Mononuclear cell (primary cell): ENCODE measurements around the gene NINL. TPM values are rescaled to one million over a fixed set of nuclear protein-coding genes. Genes with fewer than 3 reads are reported as not detected.

Source experiments
- H3K27me3 ChIP-seq: 2 replicates; pipeline ENCODE4 v1.6.0; 2011; ENCODE audit warnings: low read length, control low read depth; ENCODE audit not compliant: insufficient read depth
- H3K4me1 ChIP-seq: 2 replicates; pipeline ENCODE4 v1.5.1; 2011; ENCODE audit warnings: mild to moderate bottlenecking, low read length, control low read depth; ENCODE audit not compliant: insufficient read depth
- H3K4me3 ChIP-seq: 2 replicates; pipeline ENCODE4 v1.5.1; 2011; ENCODE audit warnings: mild to moderate bottlenecking, low read length, moderate library complexity
- H3K9me3 ChIP-seq: 2 replicates; pipeline ENCODE4 v1.5.1; 2011; ENCODE audit warnings: low read depth, mild to moderate bottlenecking, control low read depth, low read length
- total RNA-seq: library from RNA; depleted of rRNA; stranded (reverse); fragments of >200 nt; gene quantifications from one replicate; pipeline ENCODE4 v1.2.3, GENCODE V29; 2012

Gene NINL
- total RNA-seq, 1 donor: 0.73 TPM

DNA sequence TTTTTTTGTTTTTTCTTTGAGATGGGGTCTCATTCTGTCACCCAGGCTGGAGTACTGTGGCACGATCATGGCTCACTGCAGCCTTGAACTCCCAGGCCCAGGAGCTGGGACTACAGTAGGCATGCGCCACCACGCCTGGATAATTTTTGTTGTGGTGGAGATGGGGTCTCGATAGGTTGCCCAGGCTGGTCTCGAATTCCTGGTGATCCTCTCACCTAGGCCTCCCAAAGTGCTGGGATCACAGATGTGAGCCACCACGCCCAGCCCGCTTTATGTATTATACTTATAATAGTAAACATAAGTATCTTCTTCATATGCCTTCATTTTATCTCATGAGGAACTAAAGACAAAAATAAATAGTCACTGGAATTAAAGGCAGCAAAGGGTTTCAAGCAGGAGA is 114.3 kb downstream of the NINL start:
- Histone ChIP-seq H3K4me3 (no peak overlapping the region), H3K4me1 (no peaks in the 10 kb centered on the region), H3K27me3 (no peaks in the 10 kb centered on the region), H3K9me3 (no peaks in the 10 kb centered on the region)

GRCh38 chr20:25470045-25470444 is 115.3 kb downstream of the NINL start:
- no peaks in the 10 kb centered on the region for H3K9me3 ChIP-seq
- H3K4me3 ChIP-seq: no peak overlapping the region

GRCh38 chr20:25469558-25469957 is 115.8 kb downstream of the NINL start:
- Histone ChIP-seq H3K27me3 (no peaks in the 10 kb centered on the region), H3K4me1 (no peaks in the 10 kb centered on the region), H3K9me3 (no peaks in the 10 kb centered on the region), H3K4me3 (no peak overlapping the region)

More at GRCh38 chr20:25470045-25470444, 115.3 kb downstream of the NINL start:
- no peaks in the 10 kb centered on the region for H3K27me3 ChIP-seq
- H3K4me1 ChIP-seq: no peaks in the 10 kb centered on the region

DNA sequence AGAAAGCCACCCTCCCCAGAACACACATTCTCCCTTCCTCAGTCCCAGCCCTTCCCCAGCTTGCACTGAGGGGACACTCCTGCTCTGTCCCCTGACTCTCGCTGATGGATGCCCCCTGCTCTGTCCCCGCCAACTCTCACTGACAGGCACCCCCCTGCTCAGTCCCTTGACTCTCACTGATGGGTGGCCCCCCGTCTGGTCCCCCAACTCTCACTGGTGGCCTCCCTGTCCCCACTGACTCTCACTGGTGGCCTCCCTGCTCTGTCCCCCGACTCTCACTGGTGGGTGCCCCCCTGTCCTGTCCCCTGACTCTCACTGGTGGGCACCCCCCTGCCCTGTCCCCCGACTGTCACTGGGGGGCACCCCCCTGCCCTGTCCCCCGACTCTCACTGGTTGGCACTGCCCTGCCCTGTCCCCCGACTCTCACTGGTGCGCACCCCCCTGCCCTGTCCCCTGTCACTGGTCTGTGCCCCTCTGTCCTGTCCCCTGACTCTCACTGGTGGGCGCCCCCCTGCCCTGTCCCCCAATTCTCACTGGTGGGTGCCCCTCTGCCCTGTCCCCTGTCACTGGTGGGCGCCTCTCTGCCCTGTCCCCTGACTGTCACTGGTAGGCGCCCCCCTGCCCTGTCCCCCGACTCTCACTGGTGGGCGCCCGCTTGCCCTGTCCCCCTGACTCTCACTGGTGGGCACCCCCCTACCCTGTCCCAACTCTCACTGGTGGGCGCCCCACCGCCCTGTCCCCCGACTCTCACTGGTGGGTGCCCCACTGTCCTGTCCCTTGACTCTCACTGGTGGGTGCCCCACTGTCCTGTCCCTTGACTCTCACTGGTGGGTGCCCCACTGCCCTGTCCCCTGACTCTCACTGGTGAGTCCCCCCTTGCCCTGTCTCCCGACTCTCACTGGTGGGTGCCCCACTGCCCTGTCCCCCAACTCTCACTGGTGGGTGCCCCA is 116.9 kb downstream of the NINL start:
- H3K4me1 ChIP-seq: no peaks in the 10 kb centered on the region
- H3K27me3 ChIP-seq: no peaks in the 10 kb centered on the region
- no peak overlapping the region for H3K4me3 ChIP-seq
- H3K9me3 ChIP-seq: no peaks in the 10 kb centered on the region

DNA sequence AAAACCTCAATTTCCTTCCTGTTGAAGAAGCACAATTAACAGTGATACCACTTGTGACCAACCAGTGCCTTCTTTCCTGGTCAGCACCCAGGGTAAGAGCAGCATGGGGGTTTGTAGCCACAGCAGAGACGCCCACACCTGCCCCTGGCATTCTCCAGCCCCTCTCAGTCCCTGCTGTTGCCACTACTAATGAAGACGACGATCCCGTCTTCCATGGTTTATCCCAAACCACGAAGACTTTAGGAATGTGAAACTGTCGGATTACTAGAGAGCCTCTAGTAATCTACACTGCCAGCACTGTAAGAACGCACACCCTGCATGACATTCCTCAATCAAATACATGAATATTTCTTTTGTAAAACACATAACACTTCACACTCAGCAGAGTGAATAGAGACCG is 117.9 kb downstream of the NINL start:
- Histone ChIP-seq H3K4me1 (no peaks in the 10 kb centered on the region), H3K9me3 (no peaks in the 10 kb centered on the region), H3K27me3 (no peaks in the 10 kb centered on the region), H3K4me3 (no peak overlapping the region)

GRCh38 chr20:25466846-25467245 is 118.5 kb downstream of the NINL start:
- no peaks in the 10 kb centered on the region for H3K27me3 ChIP-seq
- no peak overlapping the region for H3K4me3 ChIP-seq
- H3K4me1 ChIP-seq: peaks cover 4% of the 10 kb centered on the region
- H3K9me3 ChIP-seq: no peaks in the 10 kb centered on the region

DNA sequence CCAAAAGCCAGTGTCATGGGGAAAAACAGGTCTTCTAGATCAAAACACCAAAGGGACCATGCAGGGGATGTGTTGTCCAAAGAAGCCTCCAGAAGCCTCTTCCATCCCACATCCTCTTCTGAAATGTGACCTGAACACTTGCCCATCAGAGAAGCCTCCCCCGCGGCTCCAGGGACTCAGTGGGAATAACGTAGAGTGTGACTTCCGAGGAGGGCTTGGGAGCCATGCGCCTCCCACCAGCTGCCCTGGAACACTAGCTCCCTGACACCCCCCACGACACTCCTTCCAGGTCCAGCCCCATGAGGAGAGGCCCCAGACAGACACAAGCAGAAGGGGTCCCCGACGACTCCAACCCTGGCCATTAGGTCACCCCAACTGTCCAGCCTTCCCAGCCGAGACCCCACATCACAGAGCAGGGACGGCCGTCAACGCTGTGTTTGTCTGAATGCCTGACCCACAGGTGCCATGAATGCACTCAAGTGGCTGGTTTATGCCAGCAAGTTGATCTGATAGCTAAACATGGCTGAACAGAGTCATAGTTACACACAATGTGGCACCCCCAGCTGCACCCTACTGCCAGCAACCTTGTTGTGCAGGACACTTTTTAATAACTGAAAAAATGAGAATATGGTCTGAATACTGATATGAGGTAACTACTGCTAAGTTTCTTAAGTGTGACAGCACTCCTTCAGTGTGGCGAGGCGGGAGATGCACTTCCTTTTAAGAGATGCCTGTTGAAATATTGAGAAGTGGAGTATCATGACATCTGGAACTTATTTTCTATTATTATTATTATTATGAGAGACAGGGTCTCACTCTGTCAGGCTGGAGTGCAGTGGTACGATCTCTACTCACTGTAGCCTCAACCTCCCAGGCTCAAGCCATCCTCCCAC is 119.8 kb downstream of the NINL start:
- H3K4me1 ChIP-seq: peaks cover 11% of the 10 kb centered on the region
- H3K4me3 ChIP-seq: no peak overlapping the region
- H3K27me3 ChIP-seq: no peaks in the 10 kb centered on the region
- H3K9me3 ChIP-seq: no peaks in the 10 kb centered on the region

GRCh38 chr20:25464501-25465242 is 120.7 kb downstream of the NINL start:
- no peak overlapping the region for H3K4me3 ChIP-seq
- no peaks in the 10 kb centered on the region for H3K27me3 ChIP-seq
- H3K9me3 ChIP-seq: no peaks in the 10 kb centered on the region
- H3K4me1 ChIP-seq: peaks cover 11% of the 10 kb centered on the region

- H3K27me3 ChIP-seq: no peaks in the 10 kb centered on the region
- peaks cover 11% of the 10 kb centered on the region for H3K4me1 ChIP-seq
- H3K4me3 ChIP-seq: no peak overlapping the region
- H3K9me3 ChIP-seq: no peaks in the 10 kb centered on the region
Observed at GRCh38 chr20:25461786-25462545, 123.4 kb downstream of the NINL start.

GRCh38 chr20:25461281-25461650 is 124.1 kb downstream of the NINL start:
- H3K4me3 ChIP-seq: no peak overlapping the region
- no peaks in the 10 kb centered on the region for H3K27me3 ChIP-seq
- no peaks in the 10 kb centered on the region for H3K9me3 ChIP-seq
- peaks cover 11% of the 10 kb centered on the region for H3K4me1 ChIP-seq

GRCh38 chr20:25460566-25461280 is 124.6 kb downstream of the NINL start:
- no peaks in the 10 kb centered on the region for H3K9me3 ChIP-seq
- no peak overlapping the region for H3K4me3 ChIP-seq
- H3K4me1 ChIP-seq: peaks cover 11% of the 10 kb centered on the region
- H3K27me3 ChIP-seq: no peaks in the 10 kb centered on the region

GRCh38 chr20:25459916-25460535 is 125.3 kb downstream of the NINL start:
- Histone ChIP-seq H3K9me3 (no peaks in the 10 kb centered on the region), H3K4me3 (no peak overlapping the region), H3K27me3 (no peaks in the 10 kb centered on the region), H3K4me1 (peaks cover 11% of the 10 kb centered on the region)

GRCh38 chr20:25459111-25459830 is 126.1 kb downstream of the NINL start:
- H3K27me3 ChIP-seq: no peaks in the 10 kb centered on the region
- no peaks in the 10 kb centered on the region for H3K9me3 ChIP-seq
- peaks cover 11% of the 10 kb centered on the region for H3K4me1 ChIP-seq
- H3K4me3 ChIP-seq: no peak overlapping the region
